ENCODE data around the gene SRSF6. TPM values are rescaled to one million over a fixed set of nuclear protein-coding genes. Genes with fewer than 3 reads are reported as not detected.
A peak's percentile ranks its signal among the peaks of the same experiment; 100 is the strongest.

Gene SRSF6
- polyA plus RNA-seq, 1 donor (not counting 4 experiments of a cell fraction or from before 2014, with no cell fraction given): 128 TPM

DNA sequence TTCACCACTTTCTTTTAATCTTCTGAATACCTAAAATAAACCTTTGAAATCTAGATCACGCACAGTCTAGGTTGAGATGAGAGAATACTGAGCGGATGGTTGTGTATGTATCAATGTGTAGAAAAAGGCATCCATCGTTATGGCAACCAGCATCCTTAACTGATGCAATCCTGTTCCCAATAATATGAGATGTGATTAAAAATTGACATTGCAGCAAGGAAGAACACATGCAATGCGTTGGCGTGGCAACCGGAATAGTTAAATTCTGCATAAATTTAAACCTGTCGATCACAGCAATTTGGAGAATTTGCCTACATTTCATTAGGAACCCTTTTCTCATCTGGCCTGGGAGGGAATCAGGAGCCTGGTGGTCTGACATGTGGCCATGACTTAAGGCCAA, 48.5 kb downstream of the SRSF6 start:
- FAIRE-seq: no peak

DNA sequence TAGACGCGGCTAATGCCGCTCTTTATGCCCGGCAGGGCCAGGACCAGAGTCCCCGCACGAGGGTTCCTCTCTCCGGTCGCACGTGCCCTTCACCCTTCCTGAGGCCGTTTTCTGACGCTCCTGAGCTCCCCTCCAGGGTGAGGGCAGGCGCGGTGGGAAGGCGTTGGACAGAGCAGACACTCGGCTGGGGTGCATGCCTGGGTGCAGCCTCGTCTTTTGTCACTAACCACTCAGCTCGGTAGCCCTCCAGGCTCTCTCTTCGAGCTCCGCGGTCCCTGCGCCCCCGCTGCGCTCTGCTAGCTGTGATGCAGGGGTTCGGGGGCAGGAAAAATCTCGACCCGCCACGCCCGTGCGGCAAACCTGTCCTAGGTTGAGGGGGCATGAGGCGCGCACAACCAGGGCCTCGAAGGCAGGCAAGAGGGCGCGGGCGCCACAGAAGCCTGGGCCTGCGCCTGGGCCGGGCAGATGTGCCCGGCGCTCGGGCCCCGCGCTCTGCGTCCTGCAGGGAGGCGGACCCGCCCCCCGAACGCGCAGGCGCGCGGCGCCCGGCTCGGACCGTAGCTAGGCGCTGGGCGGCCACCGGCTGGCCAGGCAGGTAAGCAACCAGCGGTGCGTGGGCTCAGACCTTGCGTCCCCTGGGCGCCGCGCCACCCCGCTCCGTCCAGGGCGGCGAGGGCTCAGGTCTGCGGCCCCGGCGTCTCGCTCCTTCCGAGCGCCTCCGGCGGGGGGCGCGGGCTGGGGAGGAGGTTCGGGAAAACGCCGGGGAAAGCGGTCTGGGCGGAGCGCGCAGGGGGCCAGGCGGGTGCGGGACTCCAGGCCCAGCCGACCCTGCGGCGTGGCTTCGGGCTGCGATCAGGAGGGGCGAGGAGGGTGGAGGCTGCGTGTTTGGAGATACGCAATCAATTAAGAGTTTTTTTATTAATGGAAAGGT, 49.7 kb downstream of the SRSF6 start, which contains the start of gene L3MBTL1:
L3MBTL1 (plus strand) TSS at position 548 of the 931 bp plus-strand sequence. CDS start 5,807 bp downstream, outside the sequence.
- H3K4me1 ChIP-seq (ENCODE audit: control insufficient read depth, extremely low read depth, insufficient read depth, low read length): no peaks in the 10 kb centered on the region
- TF ChIP-seq, protein P1, sequence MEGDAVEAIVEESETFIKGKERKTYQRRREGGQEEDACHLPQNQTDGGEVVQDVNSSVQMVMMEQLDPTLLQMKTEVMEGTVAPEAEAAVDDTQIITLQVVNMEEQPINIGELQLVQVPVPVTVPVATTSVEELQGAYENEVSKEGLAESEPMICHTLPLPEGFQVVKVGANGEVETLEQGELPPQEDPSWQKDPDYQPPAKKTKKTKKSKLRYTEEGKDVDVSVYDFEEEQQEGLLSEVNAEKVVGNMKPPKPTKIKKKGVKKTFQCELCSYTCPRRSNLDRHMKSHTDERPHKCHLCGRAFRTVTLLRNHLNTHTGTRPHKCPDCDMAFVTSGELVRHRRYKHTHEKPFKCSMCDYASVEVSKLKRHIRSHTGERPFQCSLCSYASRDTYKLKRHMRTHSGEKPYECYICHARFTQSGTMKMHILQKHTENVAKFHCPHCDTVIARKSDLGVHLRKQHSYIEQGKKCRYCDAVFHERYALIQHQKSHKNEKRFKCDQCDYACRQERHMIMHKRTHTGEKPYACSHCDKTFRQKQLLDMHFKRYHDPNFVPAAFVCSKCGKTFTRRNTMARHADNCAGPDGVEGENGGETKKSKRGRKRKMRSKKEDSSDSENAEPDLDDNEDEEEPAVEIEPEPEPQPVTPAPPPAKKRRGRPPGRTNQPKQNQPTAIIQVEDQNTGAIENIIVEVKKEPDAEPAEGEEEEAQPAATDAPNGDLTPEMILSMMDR (optimal IDR thresholded peaks at IDR 0.05 in 1 of 3, IDR thresholded peaks at IDR 0.05 in 1 of 3, conservative IDR thresholded peaks at IDR 0.05 in 1 of 3; ENCODE audit: extremely low read depth in 1 of 3, insufficient read depth in 2 of 3, low read length in 3 of 3): peak in 1 of 3 experiments; percentile 11
- no peak for TF ChIP-seq EZH2 (IDR thresholded peaks at IDR 0.05; ENCODE audit: low read length)
- H4K20me1 ChIP-seq (ENCODE audit: control insufficient read depth, extremely low read depth, insufficient read depth, low read length): no peaks in the 10 kb centered on the region
- H3K79me2 ChIP-seq (ENCODE audit: control insufficient read depth, insufficient read depth, low read length): no peaks in the 10 kb centered on the region
- peak within 1 kb of the TSS; percentile 53 for H3K9ac ChIP-seq (ENCODE audit: control insufficient read depth, extremely low read depth, insufficient read depth, low read length)
- H3K4me3 ChIP-seq (ENCODE audit: control insufficient read depth in 2 of 3, extremely low read depth in 1 of 3, insufficient read depth in 2 of 3, low read depth in 1 of 3, low read length in 3 of 3): peak within 1 kb of the TSS; percentile 60 to 89 (median 65)
- H3K36me3 ChIP-seq (ENCODE audit: control insufficient read depth in 2 of 2, extremely low read depth in 1 of 2, insufficient read depth in 2 of 2, low read length in 2 of 2): no peaks in the 10 kb centered on the region
- DNase-seq (ENCODE audit: low read depth, low spot score): no peak
- H3K9me1 ChIP-seq (ENCODE audit: control insufficient read depth, extremely low read depth, insufficient read depth, low read length): no peaks in the 10 kb centered on the region
- peaks cover 7% of the 10 kb centered on the region for H3K27me3 ChIP-seq (ENCODE audit: control insufficient read depth, extremely low read depth, insufficient read depth, low read length)
- H2AFZ ChIP-seq (ENCODE audit: control insufficient read depth, low read length): peak within 1 kb of the TSS; percentile 83
- H3K9me3 ChIP-seq (ENCODE audit: control insufficient read depth, low read depth, low read length): no peaks in the 10 kb centered on the region
- H3K4me2 ChIP-seq (ENCODE audit: control insufficient read depth, extremely low read depth, insufficient read depth, low read depth, low read length): peak within 1 kb of the TSS; percentile 62
- no peak for FAIRE-seq
- dilution Hi-C loops (cut with MboI; ENCODE audit: extremely low pct_ligation_motif_present, low sequenced_read_pairs): no loop called here
- H3K27ac ChIP-seq (ENCODE audit: control insufficient read depth, insufficient read depth, low read length): no peak within 1 kb of the TSS

More for the DNA sequence above, 48.5 kb downstream of the SRSF6 start:
- no peaks in the 10 kb centered on the region for H3K9me3 ChIP-seq (ENCODE audit: control insufficient read depth, low read depth, low read length)
- TF ChIP-seq EZH2 (IDR thresholded peaks at IDR 0.05; ENCODE audit: low read length): no peak
- TF ChIP-seq, protein P1 (optimal IDR thresholded peaks at IDR 0.05 in 1 of 3, IDR thresholded peaks at IDR 0.05 in 1 of 3, conservative IDR thresholded peaks at IDR 0.05 in 1 of 3; ENCODE audit: extremely low read depth in 1 of 3, insufficient read depth in 2 of 3, low read length in 3 of 3): no peak
- no peak for DNase-seq (ENCODE audit: low read depth, low spot score)
- no peaks in the 10 kb centered on the region for H3K9me1 ChIP-seq (ENCODE audit: control insufficient read depth, extremely low read depth, insufficient read depth, low read length)
- H3K4me2 ChIP-seq (ENCODE audit: control insufficient read depth, extremely low read depth, insufficient read depth, low read depth, low read length): no peak overlapping the region
- dilution Hi-C loops (cut with MboI; ENCODE audit: extremely low pct_ligation_motif_present, low sequenced_read_pairs): no loop called here
- no peaks in the 10 kb centered on the region for H3K4me1 ChIP-seq (ENCODE audit: control insufficient read depth, extremely low read depth, insufficient read depth, low read length)
- no peaks in the 10 kb centered on the region for H3K36me3 ChIP-seq (ENCODE audit: control insufficient read depth in 2 of 2, extremely low read depth in 1 of 2, insufficient read depth in 2 of 2, low read length in 2 of 2)
- H3K9ac ChIP-seq (ENCODE audit: control insufficient read depth, extremely low read depth, insufficient read depth, low read length): no peak overlapping the region
- H4K20me1 ChIP-seq (ENCODE audit: control insufficient read depth, extremely low read depth, insufficient read depth, low read length): no peaks in the 10 kb centered on the region
- H3K4me3 ChIP-seq (ENCODE audit: control insufficient read depth in 2 of 3, extremely low read depth in 1 of 3, insufficient read depth in 2 of 3, low read depth in 1 of 3, low read length in 3 of 3): no peak overlapping the region
- peaks cover 7% of the 10 kb centered on the region for H3K27me3 ChIP-seq (ENCODE audit: control insufficient read depth, extremely low read depth, insufficient read depth, low read length)
- H2AFZ ChIP-seq (ENCODE audit: control insufficient read depth, low read length): no peak overlapping the region
- no peaks in the 10 kb centered on the region for H3K79me2 ChIP-seq (ENCODE audit: control insufficient read depth, insufficient read depth, low read length)
- no peak overlapping the region for H3K27ac ChIP-seq (ENCODE audit: control insufficient read depth, insufficient read depth, low read length)
